COR-L47 (cell line): ENCODE results near the gene NAGA.
A peak's percentile ranks its signal among the peaks of the same experiment; 100 is the strongest.
"Not testable (repeated sequence)": the region's sequence is repeated elsewhere in the genome, so short reads cannot be mapped to it uniquely, and the experiment has no call there.

Source experiments
- DNase-seq: peaks from one replicate; lab custom pipeline; 2025; lab: John Stamatoyannopoulos, UW

NAGA gene

GRCh38 chr22:42070517-42071422 lies at the start of gene NAGA:
NAGA (minus strand) TSS chr22:42070812; CDS start chr22:42070297, 515 bp downstream.
- DNase-seq: peak; percentile 98

- DNase-seq: no peak
Observed at GRCh38 chr22:42116848-42117424, 46.3 kb upstream of the NAGA start.

- DNase-seq: not testable (repeated sequence)
Observed at GRCh38 chr22:42115420-42115830, 44.8 kb upstream of the NAGA start.

GRCh38 chr22:42114721-42115120 lies 44.1 kb upstream of the NAGA start:
- peak; percentile 19 for DNase-seq

- DNase-seq: peak; percentile 23
Observed at GRCh38 chr22:42112793-42113192, 42.2 kb upstream of the NAGA start.

GRCh38 chr22:42111798-42112197 lies 41.2 kb upstream of the NAGA start:
- DNase-seq: no peak

- no peak for DNase-seq
Observed at GRCh38 chr22:42108848-42109247, 38.2 kb upstream of the NAGA start.

GRCh38 chr22:42104332-42104860 lies 33.8 kb upstream of the NAGA start:
- not testable (repeated sequence) for DNase-seq

- no peak for DNase-seq
Observed at GRCh38 chr22:42101199-42101598, 30.6 kb upstream of the NAGA start.

- no peak for DNase-seq
Observed at GRCh38 chr22:42091455-42091782, 20.8 kb upstream of the NAGA start.

- peak; percentile 99 for DNase-seq
Observed at GRCh38 chr22:42090596-42091454, 20.2 kb upstream of the NAGA start, which contains the start of gene NDUFA6. NDUFA6 (minus strand) TSS chr22:42090772; CDS start chr22:42090744, 28 bp downstream.

- no peak for DNase-seq
Observed at GRCh38 chr22:42086051-42086450, 15.4 kb upstream of the NAGA start.

- DNase-seq: no peak
Observed at GRCh38 chr22:42084874-42085273, 14.3 kb upstream of the NAGA start.

- no peak for DNase-seq
Observed at GRCh38 chr22:42083119-42083518, 12.5 kb upstream of the NAGA start.

- DNase-seq: peak; percentile 25
Observed at GRCh38 chr22:42080287-42080686, 9.7 kb upstream of the NAGA start.

- DNase-seq: peak; percentile 98
Observed at GRCh38 chr22:42079319-42080251, 9.0 kb upstream of the NAGA start, which contains the start of gene SMDT1. SMDT1 (plus strand) TSS chr22:42079700; CDS start chr22:42079769, 69 bp downstream.

GRCh38 chr22:42078469-42079318 lies 8.1 kb upstream of the NAGA start:
- no peak for DNase-seq

- DNase-seq: no peak
Observed at GRCh38 chr22:42077486-42078125, 7.0 kb upstream of the NAGA start.

- DNase-seq: no peak
Observed at GRCh38 chr22:42076764-42077485, 6.3 kb upstream of the NAGA start.
